SU-DHL-6 (cell line): ENCODE data around the gene HIF3A.

Source experiments
- H2AFZ ChIP-seq: fragments of 200-600 bp; sonication (generic); 2 replicates; pipeline ENCODE4 v1.6.1; 2014; ENCODE audit warnings: low read depth, mild to moderate bottlenecking, moderate library complexity, mixed read lengths, antibody characterized with exemption, low read length; ENCODE audit not compliant: severe bottlenecking
- H3F3A ChIP-seq: fragments of 200-600 bp; shearing (Covaris generic); 2 replicates; pipeline ENCODE4 v1.6.0; 2016; ENCODE audit warnings: antibody characterized with exemption, mild to moderate bottlenecking; ENCODE audit not compliant: insufficient read depth
- H3K27ac ChIP-seq: fragments of 200-600 bp; sonication (generic); 2 replicates; pipeline ENCODE4 v1.5.1; 2016; ENCODE audit warnings: low read depth, mild to moderate bottlenecking, low read length, moderate library complexity, mixed read lengths
- H3K27me3 ChIP-seq: fragments of 200-600 bp; sonication (generic), shearing (Covaris generic); 2 replicates; pipeline ENCODE4 v1.6.0; 2014; ENCODE audit warnings: mild to moderate bottlenecking, low read length
- H3K36me3 ChIP-seq: fragments of 200-600 bp; sonication (generic); 2 replicates; pipeline ENCODE4 v1.6.1; 2014; ENCODE audit warnings: mild to moderate bottlenecking, low read length, mixed read lengths
- H3K4me2 ChIP-seq: fragments of 300-600, 200-600 bp; shearing (Covaris generic), sonication (generic); 2 replicates; pipeline ENCODE4 v1.6.0; 2014; ENCODE audit warnings: low read length, low read depth, mild to moderate bottlenecking; ENCODE audit not compliant: poor library complexity, severe bottlenecking
- H3K4me3 ChIP-seq: fragments of 200-600 bp; sonication (generic); 2 replicates; pipeline ENCODE4 v1.5.1; 2014; ENCODE audit warnings: antibody characterized with exemption, low read length, mild to moderate bottlenecking, mixed read lengths; ENCODE audit not compliant: insufficient read depth, poor library complexity, severe bottlenecking
- H3K79me2 ChIP-seq: fragments of 200-600 bp; sonication (generic); 2 replicates; pipeline ENCODE4 v1.6.1; 2014; ENCODE audit warnings: mild to moderate bottlenecking, low read length, moderate library complexity; ENCODE audit not compliant: insufficient read depth
- H3K9ac ChIP-seq: fragments of 200-600 bp; sonication (generic); 2 replicates; pipeline ENCODE4 v1.7.0; 2014; ENCODE audit warnings: mild to moderate bottlenecking, low read length
- H3K9me2 ChIP-seq: fragments of 200-600 bp; sonication (generic); replicated peaks from 2 replicates; pipeline ENCODE4 v1.6.1; 2014; ENCODE audit warnings: low read length; ENCODE audit not compliant: insufficient read depth
- H3K9me3 ChIP-seq: fragments of 200-600 bp; sonication (generic); 2 replicates; pipeline ENCODE4 v1.6.1; 2014; ENCODE audit warnings: low read length, mixed read lengths; ENCODE audit not compliant: insufficient read depth
- H4K20me1 ChIP-seq: fragments of 200-600 bp; sonication (generic); 2 replicates; pipeline ENCODE4 v1.6.1; 2014; ENCODE audit warnings: low read depth, mild to moderate bottlenecking, antibody characterized with exemption, low read length, moderate library complexity, mixed read lengths
- CTCF ChIP-seq: fragments of 200-600 bp; sonication (generic); IDR thresholded peaks from one replicate; pipeline ENCODE4 v1.5.1; 2017; ENCODE audit warnings: antibody characterized with exemption, mild to moderate bottlenecking, low read length, moderate library complexity; ENCODE audit not compliant: insufficient read depth, poor library complexity, severe bottlenecking
- EZH2phosphoT487 ChIP-seq: fragments of 200-600 bp; sonication (generic), shearing (Covaris generic); conservative IDR thresholded peaks from 2 replicates; pipeline ENCODE4 v1.6.1; 2018; ENCODE audit warnings: mild to moderate bottlenecking, antibody characterized with exemption, low read length, moderate library complexity, mixed read lengths

Gene HIF3A

GRCh38 chr19:46265217-46265828, 31.5 kb upstream of the HIF3A start:
- TF ChIP-seq EZH2phosphoT487 (no peak), CTCF (peak; percentile 62)
- Histone ChIP-seq H3K27me3 (no peaks in the 10 kb centered on the region), H4K20me1 (no peaks in the 10 kb centered on the region), H3F3A (no peaks in the 10 kb centered on the region), H3K36me3 (no peaks in the 10 kb centered on the region), H3K9me3 (no peaks in the 10 kb centered on the region), H3K4me2 (no peak overlapping the region), H3K9ac (no peak overlapping the region), H3K4me3 (no peak overlapping the region), H2AFZ (no peak overlapping the region), H3K27ac (no peak overlapping the region), H3K79me2 (no peaks in the 10 kb centered on the region), H3K9me2 (no peaks in the 10 kb centered on the region)

GRCh38 chr19:46269101-46269500, 27.7 kb upstream of the HIF3A start:
- Histone ChIP-seq H3F3A (no peaks in the 10 kb centered on the region), H4K20me1 (no peaks in the 10 kb centered on the region), H3K9me2 (no peaks in the 10 kb centered on the region), H3K27ac (no peak overlapping the region), H3K9ac (no peak overlapping the region), H3K79me2 (no peaks in the 10 kb centered on the region), H3K4me3 (no peak overlapping the region), H3K36me3 (no peaks in the 10 kb centered on the region), H3K27me3 (no peaks in the 10 kb centered on the region), H3K9me3 (no peaks in the 10 kb centered on the region), H3K4me2 (no peak overlapping the region), H2AFZ (no peak overlapping the region)
- TF ChIP-seq CTCF (no peak), EZH2phosphoT487 (no peak)

- Histone ChIP-seq H4K20me1 (no peaks in the 10 kb centered on the region), H3K27ac (no peak overlapping the region), H3K4me2 (no peak overlapping the region), H3K9me3 (no peaks in the 10 kb centered on the region), H3K9ac (no peak overlapping the region), H3F3A (no peaks in the 10 kb centered on the region), H3K9me2 (no peaks in the 10 kb centered on the region), H3K4me3 (no peak overlapping the region), H3K36me3 (no peaks in the 10 kb centered on the region), H2AFZ (no peak overlapping the region), H3K27me3 (no peaks in the 10 kb centered on the region), H3K79me2 (no peaks in the 10 kb centered on the region)
- TF ChIP-seq CTCF: no peak
- no peak for TF ChIP-seq EZH2phosphoT487
These were observed 26.2 kb upstream of the HIF3A start for GRCh38 chr19:46270521-46271256.
